Fibroblast of lung (primary cell): Measurements from ENCODE around the gene KCNQ4. TPM values are rescaled to one million over a fixed set of nuclear protein-coding genes. Genes with fewer than 3 reads are reported as not detected.

Source experiments
- DNase-seq, 2 donors: peaks; one replicate each; pipeline versions ENCODE4 v3.0.0 to v3.0.0-alpha.2; 2010; ENCODE audit warnings: low read depth in 2 of 2
- H2AFZ ChIP-seq: 2 replicates; pipeline ENCODE4 v1.5.1; 2012; ENCODE audit warnings: low read length, control low read depth, inconsistent platforms
- H3K27ac ChIP-seq: 2 replicates; pipeline ENCODE4 v1.5.1; 2011; ENCODE audit warnings: low read length, control low read depth; ENCODE audit not compliant: insufficient read depth
- H3K27me3 ChIP-seq: 2 replicates; pipeline ENCODE4 v1.5.1; 2011; ENCODE audit warnings: mild to moderate bottlenecking, low read length; ENCODE audit not compliant: control insufficient read depth, insufficient read depth
- H3K36me3 ChIP-seq: 2 replicates; pipeline ENCODE4 v1.5.1; 2011; ENCODE audit warnings: low read length; ENCODE audit not compliant: control insufficient read depth, insufficient read depth
- H3K4me1 ChIP-seq: 2 replicates; pipeline ENCODE4 v1.5.1; 2011; ENCODE audit warnings: low read length; ENCODE audit not compliant: control insufficient read depth, insufficient read depth; ENCODE audit errors: extremely low read depth
- H3K4me2 ChIP-seq: 2 replicates; pipeline ENCODE4 v1.5.1; 2011; ENCODE audit warnings: low read length, control low read depth; ENCODE audit not compliant: insufficient read depth; ENCODE audit errors: extremely low read depth
- H3K4me3 ChIP-seq, 4 experiments: fragments of 200-600 bp in 1 of 4; sonication (generic) in 1 of 4; replicated peaks in 1 of 4; 2 replicates each; pipeline ENCODE4 v1.5.1; 2011 to 2016; ENCODE audit warnings: low read length in 4 of 4, low read depth in 3 of 4, mild to moderate bottlenecking in 3 of 4, control low read depth in 2 of 4, inconsistent platforms in 1 of 4, mixed read lengths in 1 of 4; ENCODE audit not compliant: insufficient read depth in 1 of 4; ENCODE audit errors: control extremely low read depth in 1 of 4
- H3K79me2 ChIP-seq: 2 replicates; pipeline ENCODE4 v1.5.1; 2012; ENCODE audit warnings: mild to moderate bottlenecking, low read length, inconsistent platforms; ENCODE audit not compliant: control insufficient read depth, insufficient read depth
- H3K9ac ChIP-seq: 2 replicates; pipeline ENCODE4 v1.5.1; 2011; ENCODE audit warnings: mild to moderate bottlenecking, low read length, control low read depth; ENCODE audit not compliant: insufficient read depth
- H3K9me3 ChIP-seq: 2 replicates; pipeline ENCODE4 v1.5.1; 2012; ENCODE audit warnings: low read depth, low read length; ENCODE audit not compliant: control insufficient read depth, insufficient read depth
- H4K20me1 ChIP-seq: 2 replicates; pipeline ENCODE4 v1.5.1; 2011; ENCODE audit warnings: low read length; ENCODE audit not compliant: control insufficient read depth, insufficient read depth; ENCODE audit errors: extremely low read depth
- CTCF ChIP-seq, 2 donors: IDR thresholded peaks in 1 of 2; conservative IDR thresholded peaks in 1 of 2; 1 replicate in 1 of 2; 2 replicates in 1 of 2; pipeline ENCODE4 v1.5.1; 2011 to 2012; ENCODE audit warnings: low read length in 2 of 2, control low read depth in 1 of 2, inconsistent platforms in 1 of 2, low read depth in 1 of 2, mild to moderate bottlenecking in 1 of 2
- EZH2 ChIP-seq: IDR thresholded peaks from 2 replicates; pipeline ENCODE4 v1.5.1; 2012; ENCODE audit warnings: low read length, control low read depth, mild to moderate bottlenecking; ENCODE audit errors: missing control alignments
- polyA plus RNA-seq, 2 donors: library from polyadenylated mRNA; depleted of rRNA in 1 of 2; stranded (reverse) in 1 of 2; unstranded in 1 of 2; fragments of >200 nt; gene quantifications; 2 replicates each; pipeline ENCODE4 v1.2.1, GENCODE V29; 2011 to 2012; ENCODE audit warnings: missing spikeins in 1 of 2
- total RNA-seq: library from RNA; depleted of rRNA; stranded (reverse); fragments of >200 nt; gene quantifications from 2 replicates; pipeline ENCODE4 v1.2.1, GENCODE V29; 2014

The KCNQ4 gene
- total and polyA plus RNA-seq, 2 donors (not counting 1 experiment from before 2014, with no cell fraction given): under 0.01 to 0.03 TPM

- H3K4me3 ChIP-seq: no peak overlapping the region
- no peak overlapping the region for H3K27ac ChIP-seq
- H3K9me3 ChIP-seq: no peaks in the 10 kb centered on the region
- no peak overlapping the region for H3K4me2 ChIP-seq
- no peak for DNase-seq
- H3K9ac ChIP-seq: no peak overlapping the region
- H3K27me3 ChIP-seq: peaks cover 3% of the 10 kb centered on the region
- no peak overlapping the region for H2AFZ ChIP-seq
- no peaks in the 10 kb centered on the region for H3K36me3 ChIP-seq
- no peaks in the 10 kb centered on the region for H3K79me2 ChIP-seq
- TF ChIP-seq CTCF (conservative IDR thresholded peaks at IDR 0.05 in 1 of 2, IDR thresholded peaks at IDR 0.05 in 1 of 2; ENCODE audit: low read depth in 1 of 2, low read length in 2 of 2) (no peak), EZH2 (no peak)
- H4K20me1 ChIP-seq: no peaks in the 10 kb centered on the region
- H3K4me1 ChIP-seq: no peaks in the 10 kb centered on the region
These were observed 56.4 kb downstream of the KCNQ4 start for GRCh38 chr1:40839943-40840335.

GRCh38 chr1:40840526-40841323 lies 57.1 kb downstream of the KCNQ4 start:
- TF ChIP-seq CTCF (conservative IDR thresholded peaks at IDR 0.05 in 1 of 2, IDR thresholded peaks at IDR 0.05 in 1 of 2; ENCODE audit: low read depth in 1 of 2, low read length in 2 of 2) (no peak), EZH2 (no peak)
- no peak for DNase-seq
- H3K4me2 ChIP-seq: no peak overlapping the region

GRCh38 chr1:40841602-40842001 lies 58.0 kb downstream of the KCNQ4 start:
- Histone ChIP-seq H3K4me1 (no peaks in the 10 kb centered on the region), H3K9ac (no peak overlapping the region), H3K27ac (no peak overlapping the region), H3K9me3 (no peaks in the 10 kb centered on the region), H3K79me2 (no peaks in the 10 kb centered on the region), H3K4me3 (no peak overlapping the region), H3K36me3 (no peaks in the 10 kb centered on the region), H3K27me3 (no peaks in the 10 kb centered on the region), H4K20me1 (no peaks in the 10 kb centered on the region), H2AFZ (no peak overlapping the region), H3K4me2 (no peak overlapping the region)
- TF ChIP-seq CTCF (conservative IDR thresholded peaks at IDR 0.05 in 1 of 2, IDR thresholded peaks at IDR 0.05 in 1 of 2; ENCODE audit: low read depth in 1 of 2, low read length in 2 of 2): no peak
- no peak for TF ChIP-seq EZH2
- no peak for DNase-seq

More at GRCh38 chr1:40840526-40841323, 57.1 kb downstream of the KCNQ4 start:
- Histone ChIP-seq H4K20me1 (no peaks in the 10 kb centered on the region), H3K4me3 (no peak overlapping the region), H3K36me3 (no peaks in the 10 kb centered on the region), H3K27ac (no peak overlapping the region), H3K27me3 (peaks cover 3% of the 10 kb centered on the region), H3K9me3 (no peaks in the 10 kb centered on the region), H3K79me2 (no peaks in the 10 kb centered on the region), H3K4me1 (no peaks in the 10 kb centered on the region), H2AFZ (no peak overlapping the region), H3K9ac (no peak overlapping the region)
